RPMI8226 (cell line): Measurements from ENCODE around the gene MYOM1.

Experiments used
- DNase-seq: peaks from one replicate; pipeline ENCODE4 v3.0.0-alpha.2; 2015

The MYOM1 gene

DNA sequence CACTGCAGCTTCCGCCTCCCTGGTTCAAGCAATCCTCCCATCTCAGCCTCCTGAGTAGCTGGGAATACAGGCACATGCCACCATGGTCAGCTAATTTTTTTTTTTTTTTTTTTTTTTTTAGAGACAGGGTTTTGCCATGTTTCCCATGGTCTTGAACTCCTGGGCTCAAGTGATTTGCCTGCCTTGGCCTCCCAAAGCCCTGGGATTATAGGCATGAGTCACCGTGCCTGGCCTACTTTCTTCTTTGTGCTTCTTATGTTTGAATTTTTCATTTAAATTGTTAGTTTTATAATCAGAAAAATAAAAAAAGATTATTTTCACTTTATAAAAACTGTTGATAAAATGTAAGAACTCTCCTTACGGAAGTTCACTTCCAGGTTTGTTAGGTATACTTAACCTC lies 105.3 kb downstream of the MYOM1 start:
- DNase-seq = no peak

DNA sequence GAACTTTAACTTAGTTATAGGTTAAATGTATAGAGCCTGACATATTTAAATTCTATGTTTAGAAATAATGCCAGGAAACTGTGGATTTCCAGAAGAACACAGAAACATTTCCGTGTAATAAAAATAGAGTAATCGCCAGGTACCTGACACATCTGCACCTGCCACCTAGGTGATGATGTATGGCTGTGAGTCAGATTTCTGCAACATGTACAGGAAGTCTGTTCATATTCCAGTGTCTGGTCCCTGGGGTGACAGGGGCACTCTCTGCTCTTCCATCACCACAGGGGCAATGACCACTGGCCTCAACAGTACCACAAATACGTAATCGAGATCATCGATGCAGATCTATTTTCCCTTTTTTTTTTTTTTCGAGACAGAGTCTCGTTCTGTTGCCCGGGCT lies 105.7 kb downstream of the MYOM1 start:
- no peak for DNase-seq

DNA sequence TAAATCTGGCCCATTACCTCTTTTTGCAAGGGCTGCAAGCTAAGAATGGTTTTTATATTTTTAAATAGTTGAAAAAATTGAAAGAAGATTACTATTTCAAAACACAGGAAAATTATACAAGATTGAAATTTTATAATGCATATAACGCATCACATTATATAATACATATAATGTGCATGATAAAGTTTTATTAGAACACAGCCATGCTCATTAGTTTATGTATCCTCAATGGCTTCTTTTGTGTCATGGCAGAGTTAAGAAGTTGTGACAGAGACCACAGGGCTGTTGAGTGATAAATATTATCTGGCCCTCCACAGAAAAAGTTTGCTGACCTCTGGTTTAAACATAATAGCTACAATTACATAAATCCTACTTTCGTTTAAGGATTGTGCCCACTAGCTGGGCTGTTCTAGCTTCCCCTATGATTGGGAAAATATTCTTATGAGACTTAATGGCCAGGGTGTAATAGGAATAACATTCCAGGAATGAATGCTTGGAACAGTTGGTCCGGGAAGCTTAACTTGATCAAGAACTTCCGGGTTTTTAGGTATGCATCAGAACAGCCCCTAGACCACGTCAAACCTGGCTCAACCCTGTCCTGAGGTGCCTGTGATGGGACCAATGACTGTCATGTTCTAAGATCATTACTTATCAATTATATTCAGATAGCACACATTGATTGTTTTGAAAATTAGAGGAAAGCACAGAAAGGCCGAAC lies 108.1 kb downstream of the MYOM1 start:
- no peak for DNase-seq

DNA sequence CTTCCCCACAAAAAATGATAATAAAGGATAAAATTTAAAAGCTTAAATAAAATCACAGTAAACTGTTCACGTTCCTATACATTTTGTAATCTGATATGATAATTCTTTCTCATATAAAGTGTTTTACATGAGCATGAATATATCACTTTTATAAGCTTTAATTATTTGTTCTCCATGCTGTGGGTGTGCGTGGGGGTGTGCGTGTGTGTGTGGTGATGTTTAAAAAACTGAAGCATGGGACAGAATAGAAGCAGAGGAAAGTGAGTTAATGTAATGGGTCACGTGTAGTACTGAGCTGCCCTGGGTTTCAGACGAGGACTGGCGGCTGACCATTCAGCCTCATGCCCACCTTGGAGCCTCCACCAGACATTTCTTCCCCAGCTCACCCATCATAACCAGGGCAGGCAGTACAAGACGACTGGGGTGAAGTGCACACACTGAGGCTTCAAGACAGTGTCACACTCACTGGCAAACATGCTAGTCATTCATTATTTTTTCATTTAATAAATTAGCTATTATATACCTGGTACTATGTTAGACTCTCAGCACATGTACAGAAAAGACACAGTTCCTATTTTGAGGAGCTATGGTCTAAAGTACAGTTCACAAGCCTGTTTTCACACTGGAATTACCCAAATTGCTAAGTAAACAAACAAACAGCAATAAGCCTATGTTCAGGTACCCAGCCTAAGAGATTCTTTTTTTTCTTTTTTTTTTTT lies 109.6 kb downstream of the MYOM1 start:
- DNase-seq = no peak

DNA sequence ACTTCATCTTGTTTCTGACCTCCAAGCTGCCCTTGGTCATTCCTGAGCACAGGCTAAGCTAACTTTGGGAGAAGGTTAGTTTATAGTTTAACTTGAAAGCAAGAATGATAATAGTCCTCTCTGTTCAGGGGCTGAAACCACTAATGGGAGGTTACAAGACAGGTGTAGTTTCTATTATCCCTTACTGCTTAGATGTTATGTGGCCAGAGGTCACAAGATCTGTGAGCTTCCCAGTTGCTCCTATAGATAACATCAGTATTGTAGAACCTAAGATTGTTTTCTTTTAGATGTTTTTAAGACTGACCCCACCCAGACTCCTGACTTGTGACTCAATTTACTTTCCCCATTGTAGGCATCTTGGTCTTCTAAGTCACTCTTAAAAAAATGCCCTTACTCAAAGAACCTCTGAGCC lies 112.0 kb downstream of the MYOM1 start:
- DNase-seq = no peak

DNA sequence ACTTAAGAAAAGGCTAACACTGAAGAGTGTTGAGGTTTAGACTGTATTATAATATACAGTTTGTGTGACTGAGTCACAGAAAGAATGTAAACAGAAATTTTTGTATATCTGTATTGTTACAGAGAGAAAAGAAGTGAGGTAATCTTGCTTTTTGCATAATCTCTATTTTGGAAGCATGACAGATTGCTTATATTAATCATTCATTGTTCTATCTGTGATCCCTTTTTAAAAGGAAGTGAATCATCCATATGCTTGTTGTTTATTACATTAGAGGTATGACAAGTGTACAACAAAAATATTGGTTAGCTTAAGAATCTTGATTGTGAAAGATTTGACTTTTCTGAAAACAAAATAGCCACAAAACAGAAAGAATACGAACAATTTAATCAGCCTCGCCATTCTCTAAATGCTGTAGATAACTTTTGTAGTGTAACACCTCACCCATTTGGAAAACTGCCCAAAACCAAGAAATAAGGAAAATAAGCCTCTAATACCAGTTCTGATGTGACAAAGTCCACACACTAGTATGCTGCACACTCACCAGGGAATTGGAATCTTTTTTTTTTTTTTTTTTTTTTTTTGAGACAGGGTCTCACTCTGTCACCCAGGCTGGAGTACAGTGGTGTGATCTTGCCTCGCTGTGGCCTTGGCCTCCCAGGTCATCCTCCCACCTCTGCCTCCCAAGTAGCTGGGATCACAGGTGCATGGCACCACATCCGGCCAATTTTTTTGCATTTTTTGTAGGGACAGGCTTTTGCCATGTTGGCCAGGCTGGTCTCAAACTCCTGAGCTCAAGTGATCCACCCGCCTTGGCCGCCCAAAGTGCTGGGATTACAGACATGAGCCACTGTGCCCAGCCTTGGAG lies 115.3 kb downstream of the MYOM1 start:
- no peak for DNase-seq

DNA sequence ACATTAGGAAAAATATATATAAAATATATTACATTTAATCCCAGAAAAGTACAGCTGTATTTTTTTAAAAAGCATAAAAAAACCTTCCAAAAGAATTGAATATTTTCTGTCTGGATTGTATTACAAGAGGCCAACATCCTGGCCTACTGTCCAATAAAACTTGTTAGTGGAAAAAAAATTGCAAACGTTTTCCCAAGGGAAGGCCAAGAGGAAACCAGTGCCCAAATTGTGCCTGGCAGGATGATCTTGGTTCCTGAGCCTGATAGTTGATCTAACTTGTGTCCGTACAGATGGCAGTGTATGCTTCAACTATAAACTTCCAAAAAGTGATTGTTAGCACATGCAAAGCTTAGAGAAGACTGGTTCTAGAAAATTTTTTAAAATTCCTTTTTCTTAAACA lies 116.2 kb downstream of the MYOM1 start:
- no peak for DNase-seq

DNA sequence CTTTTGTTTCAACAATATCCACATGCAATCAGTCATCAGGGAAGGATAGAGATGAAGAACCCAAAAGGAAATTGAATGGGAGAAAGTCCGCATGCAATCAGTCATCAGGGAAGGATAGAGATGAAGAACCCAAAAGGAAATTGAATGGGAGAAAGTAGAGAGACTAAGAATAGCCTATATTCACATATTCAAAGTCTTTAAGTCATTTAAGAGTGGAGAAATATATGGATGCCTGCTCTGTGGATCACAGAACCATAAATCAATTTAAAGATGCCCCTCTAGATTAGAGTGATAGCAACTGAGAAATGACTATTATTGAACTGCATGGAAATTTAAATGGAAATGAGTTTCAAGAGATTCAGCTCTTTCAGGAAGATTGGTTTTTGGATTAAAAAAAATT lies 116.8 kb downstream of the MYOM1 start:
- DNase-seq = no peak

DNA sequence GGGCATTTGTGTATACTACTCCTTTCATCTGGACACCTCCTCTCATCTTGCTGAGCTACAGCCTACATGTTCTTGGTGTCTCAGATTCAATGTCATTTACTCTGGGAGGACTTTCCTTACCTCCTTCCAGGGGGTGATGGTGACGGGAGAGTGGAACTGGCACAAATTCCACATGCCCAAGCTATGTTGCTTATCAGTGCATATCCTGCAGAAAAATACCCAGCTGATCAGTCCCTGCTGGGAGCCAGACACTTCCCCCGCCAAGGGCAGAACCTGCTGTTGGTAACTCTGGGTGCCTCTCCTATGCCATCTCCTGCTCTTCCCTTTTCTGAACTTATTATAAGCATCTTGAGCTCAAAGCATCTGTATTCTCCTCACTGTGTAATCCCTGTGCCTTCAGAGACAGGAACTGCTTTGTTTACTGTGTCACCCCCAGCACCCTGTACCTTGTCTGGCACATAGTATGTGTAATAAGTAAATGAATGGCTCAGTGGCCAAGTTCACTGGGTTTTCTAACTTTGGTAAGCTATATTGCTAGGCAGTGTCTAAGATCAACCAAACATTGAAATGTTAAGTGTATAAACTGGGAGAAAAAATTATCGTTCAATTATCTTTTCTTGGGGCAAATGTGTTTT lies 119.2 kb downstream of the MYOM1 start:
- no peak for DNase-seq

DNA sequence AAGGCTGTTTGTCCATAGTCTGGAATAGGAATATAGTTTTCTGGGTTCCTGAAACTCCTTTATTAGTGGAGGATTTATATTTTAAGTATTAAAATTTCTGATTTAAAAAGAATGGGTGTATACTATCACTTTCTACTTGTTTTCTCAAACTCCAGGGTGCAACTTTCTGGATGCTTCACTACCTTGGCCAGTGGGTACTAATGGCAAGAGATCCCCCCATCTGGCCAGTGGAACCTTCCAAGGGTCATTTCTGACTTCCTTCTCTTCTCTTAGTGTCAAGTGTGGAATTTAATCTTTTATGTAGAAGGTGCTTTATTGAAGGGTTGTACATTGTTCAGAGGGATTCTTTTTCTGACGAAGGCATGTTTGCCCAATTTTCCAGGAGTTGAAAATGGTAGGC lies 120.4 kb downstream of the MYOM1 start:
- DNase-seq = no peak

DNA sequence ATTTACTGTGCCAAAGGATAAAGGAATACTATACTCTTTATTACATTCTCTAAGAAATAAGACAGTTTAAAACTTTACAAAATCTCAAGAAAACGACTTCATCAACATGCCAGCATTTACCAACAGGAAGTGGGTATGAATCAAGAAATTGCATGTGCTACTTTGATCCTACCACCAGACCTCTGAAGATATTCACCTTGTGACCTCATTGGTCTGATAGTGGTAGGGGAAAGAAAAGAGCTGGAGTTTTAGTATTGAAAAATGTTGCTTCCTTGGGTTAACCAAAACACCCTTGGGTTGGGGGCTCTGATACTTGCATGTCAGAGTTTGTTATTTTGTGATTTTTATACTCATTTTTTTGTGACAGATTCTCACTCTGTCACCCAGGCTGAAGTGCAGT lies 122.7 kb downstream of the MYOM1 start:
- DNase-seq = no peak

DNA sequence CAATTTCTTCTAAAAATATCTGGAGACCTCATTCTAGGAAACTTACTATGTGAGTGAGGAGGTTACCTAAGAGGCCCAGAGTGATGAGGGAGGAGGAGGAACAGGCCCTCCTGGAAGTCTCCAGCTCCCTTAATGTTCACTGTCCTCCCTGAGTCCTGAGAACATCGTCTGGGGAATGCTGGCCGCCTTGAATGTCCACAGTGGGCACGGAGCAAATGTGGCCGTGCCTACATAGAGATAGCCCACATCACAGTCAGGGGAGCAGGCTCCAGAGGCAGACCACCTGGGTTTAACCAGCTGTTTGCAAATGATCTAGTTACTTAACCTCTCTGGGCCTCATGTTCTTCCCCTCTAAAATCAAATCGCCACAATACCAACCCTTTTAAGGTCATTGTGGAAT lies 123.8 kb downstream of the MYOM1 start:
- no peak for DNase-seq

DNA sequence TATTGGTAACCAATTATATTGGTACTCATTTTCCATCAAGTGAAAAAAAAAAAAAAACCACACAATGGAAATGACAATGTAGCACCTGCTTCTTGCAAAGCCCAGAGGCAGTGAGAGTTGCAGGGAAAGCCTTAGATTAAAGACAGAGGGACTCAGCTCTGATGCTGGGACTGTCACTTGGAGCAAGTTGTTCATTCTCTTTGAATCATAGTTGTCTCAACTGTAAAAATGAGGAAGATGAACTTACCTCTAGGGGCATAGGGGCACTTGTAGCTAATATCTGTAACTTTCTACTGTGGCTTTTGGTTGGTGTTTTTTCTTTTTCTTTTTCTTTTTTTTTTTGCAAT lies 125.5 kb downstream of the MYOM1 start:
- DNase-seq = no peak

DNA sequence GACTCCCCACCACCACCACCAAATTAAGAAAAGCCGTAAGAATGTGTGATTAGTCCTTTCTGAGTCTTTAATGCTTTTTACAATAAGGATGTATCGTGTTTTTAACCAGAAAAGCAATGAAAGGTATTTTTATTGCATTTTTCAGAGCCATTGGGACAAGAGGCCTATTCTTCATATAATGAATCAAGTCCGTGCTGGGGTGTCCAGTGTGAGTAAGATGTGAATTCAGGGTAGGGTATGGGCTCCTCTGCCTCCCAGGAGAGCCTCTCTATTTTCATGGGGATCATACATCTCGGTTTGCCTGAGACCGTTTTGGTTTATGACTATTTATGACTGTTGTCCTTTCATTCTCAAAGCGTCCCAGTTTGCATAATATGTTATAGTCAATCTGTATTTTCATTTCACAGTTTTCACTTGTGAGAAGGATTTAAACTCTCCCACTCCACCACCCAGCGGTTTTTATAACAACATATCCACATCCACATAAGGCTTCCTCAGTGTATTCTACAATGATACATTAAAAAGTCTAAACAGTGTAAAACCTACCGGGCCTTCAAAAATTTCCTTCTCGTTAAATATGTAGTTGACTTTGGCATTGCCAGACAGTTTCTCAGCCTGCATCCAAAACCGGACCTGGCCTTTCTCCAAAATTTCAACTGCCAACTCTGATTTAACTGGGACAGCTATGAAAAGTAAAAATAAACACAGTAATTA lies 126.0 kb downstream of the MYOM1 start:
- no peak for DNase-seq

DNA sequence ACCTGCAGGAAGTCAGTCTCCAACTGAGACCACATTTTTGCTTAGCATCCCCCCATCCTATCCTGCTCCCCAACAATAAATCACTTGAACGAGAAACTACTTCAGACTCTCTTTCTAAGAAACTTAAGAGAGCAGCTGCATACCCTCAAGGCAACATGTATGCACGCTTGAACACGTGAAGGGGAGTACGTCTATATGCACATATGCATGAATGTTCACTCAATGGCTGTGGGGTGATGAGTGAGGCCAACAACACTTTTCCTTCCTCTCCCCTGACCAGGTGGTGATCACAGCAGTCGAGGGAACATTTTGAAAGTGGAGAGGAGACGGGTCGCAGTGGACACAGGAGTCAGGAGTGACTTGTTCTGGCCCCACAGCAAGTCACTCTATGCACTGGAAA lies 127.0 kb downstream of the MYOM1 start:
- DNase-seq = no peak

DNA sequence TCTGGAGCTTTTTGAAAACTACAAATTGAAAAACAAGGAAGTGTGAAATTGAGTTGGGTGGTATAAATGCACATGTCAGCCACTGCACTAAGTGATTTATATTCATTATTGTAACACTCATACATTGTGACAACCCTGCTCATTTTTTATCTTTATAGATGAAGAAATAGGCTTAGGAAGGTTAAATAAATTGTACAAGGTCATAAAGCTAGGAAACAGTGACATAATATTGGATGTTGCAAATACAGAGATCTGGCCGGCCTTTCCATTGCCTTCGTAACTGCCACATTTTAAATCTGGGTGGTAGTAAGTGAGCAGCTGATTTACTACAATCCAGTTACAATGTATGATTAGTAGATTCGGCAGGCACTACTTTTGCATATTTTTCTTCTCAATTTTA lies 130.2 kb downstream of the MYOM1 start:
- DNase-seq = no peak

DNA sequence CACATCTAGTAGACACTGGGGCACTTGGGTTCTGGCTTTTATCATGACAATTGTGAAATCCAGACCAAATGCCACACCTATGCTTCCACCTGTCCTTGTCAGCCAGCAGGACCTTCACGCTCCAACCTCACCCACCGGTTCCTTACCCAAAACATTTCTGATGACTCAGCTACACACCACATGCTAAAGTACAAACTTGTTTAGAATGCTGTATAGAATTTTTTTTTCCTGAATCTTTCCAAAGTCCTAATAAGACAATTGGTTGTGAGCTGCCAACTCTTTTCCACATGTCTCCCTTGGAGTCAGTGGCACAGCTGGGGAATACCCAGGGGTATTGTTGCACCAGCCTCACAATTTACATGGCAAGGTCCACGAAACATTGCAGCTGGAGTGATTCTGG lies 131.3 kb downstream of the MYOM1 start:
- no peak for DNase-seq

DNA sequence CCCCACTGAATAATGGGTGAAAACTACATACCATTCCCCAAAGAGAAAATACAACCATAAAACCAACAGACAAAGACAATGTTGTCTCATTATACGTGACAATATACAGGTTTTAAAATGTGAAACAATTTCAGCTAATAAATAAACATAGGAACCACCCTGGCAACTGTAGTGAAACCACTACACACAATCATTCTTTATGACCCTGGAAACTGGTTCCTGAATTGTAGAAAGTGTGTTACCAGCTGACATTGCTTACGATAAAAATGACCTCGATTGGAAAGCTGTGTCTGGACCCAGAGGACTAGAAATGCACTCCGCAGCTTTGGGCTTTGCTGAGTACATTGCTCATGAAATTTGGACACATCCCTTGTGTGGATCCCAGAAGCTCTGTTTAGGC lies 132.9 kb downstream of the MYOM1 start:
- DNase-seq = no peak

DNA sequence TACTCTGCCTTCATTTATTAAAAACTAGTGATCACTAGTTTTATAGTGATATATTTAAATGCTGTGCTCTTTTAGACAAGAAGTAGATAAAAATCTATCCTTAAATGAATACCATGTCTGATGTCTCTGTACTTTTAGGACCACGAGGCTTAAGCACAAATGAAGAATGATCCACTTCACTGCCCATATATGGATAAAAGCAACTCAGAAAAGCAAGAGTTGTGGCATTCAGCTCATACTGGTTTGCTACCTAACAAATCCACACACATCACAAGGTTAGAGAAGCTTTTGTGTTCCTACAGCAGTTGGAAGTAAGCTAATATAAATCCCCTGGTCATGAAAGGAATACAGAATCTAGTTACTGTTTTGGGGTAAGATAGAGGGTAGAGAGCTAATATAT lies 134.2 kb downstream of the MYOM1 start:
- no peak for DNase-seq

DNA sequence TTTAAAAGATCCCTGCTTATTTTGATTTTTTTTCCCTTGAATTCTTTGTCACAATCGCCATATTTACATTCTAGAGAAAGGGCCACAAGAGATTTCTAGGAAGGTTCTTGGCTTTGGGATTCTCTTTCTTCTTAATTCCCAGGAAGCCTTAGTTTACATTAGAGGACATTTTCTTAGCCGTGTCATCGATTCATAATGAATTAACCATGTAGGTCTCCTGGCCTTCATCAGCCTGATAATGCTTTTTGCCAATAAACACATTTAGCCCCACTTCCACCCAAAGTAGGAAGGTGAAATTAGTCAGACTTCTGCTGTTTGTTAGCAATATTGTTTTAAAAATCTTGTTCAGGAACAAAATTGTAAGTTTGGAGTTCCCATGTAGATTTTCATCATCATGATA lies 135.6 kb downstream of the MYOM1 start:
- DNase-seq = no peak

DNA sequence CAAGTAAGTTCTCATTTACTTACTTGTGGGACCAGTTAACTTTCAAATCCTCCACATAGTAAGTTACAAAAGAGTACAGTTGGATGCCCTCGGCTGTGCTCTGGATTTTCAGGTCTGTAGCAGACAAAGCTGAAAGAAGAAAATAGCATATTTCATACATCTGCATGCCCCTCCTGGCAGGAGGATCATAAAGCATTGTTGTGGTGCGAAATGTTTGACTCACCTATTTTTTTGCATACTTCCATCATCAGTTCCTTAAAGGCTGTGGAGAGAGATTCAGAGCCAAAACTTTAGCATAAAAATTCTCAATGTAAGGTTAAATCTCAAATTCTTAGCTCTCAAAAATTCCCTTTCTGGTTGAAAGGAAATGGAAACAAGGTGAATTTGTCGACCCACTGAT lies 136.0 kb downstream of the MYOM1 start:
- DNase-seq = no peak

DNA sequence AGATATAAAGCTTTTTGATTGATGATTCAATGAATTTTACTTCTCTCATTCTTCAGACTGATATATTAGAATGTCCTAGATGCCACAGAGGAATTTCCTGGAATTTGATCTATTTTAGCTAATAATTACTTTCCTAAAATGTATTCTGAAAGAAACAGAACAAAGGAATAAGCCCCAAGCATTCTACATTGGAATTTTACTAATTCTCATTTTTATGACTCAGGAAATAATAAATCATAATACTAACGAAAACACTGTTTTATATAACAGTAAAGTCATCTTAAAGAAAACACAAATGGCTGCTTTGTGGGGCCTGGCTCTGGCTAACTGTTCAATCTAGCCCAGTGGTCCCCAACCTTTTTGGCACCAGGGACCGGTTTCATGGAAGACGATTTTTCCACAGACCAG lies 138.2 kb downstream of the MYOM1 start:
- no peak for DNase-seq

DNA sequence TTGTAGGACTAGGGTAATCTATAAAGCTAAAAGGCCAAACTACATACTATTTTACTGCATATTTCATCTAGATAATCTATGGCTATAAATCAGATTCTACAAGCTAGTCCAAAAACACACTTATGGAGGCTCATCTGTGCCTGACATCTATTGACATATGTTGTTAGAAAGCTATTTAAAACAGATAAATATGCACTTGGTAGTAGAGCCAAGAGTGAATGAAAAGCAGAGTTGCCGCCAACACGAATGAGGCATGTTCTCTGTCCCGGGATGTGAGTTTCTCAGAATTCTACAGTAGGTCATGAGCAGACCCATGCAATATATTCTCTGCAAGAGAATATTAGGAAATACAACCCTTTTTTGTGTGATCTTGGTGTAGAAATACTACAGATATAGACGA lies 140.1 kb downstream of the MYOM1 start:
- no peak for DNase-seq
